ENCODE data around the gene FCAMR. TPM values are rescaled to one million over a fixed set of nuclear protein-coding genes. Genes with fewer than 3 reads are reported as not detected.

FCAMR gene
- total and polyA plus RNA-seq, 2 donors (not counting 3 experiments of a cell fraction or from before 2014, with no cell fraction given), result not detected

DNA sequence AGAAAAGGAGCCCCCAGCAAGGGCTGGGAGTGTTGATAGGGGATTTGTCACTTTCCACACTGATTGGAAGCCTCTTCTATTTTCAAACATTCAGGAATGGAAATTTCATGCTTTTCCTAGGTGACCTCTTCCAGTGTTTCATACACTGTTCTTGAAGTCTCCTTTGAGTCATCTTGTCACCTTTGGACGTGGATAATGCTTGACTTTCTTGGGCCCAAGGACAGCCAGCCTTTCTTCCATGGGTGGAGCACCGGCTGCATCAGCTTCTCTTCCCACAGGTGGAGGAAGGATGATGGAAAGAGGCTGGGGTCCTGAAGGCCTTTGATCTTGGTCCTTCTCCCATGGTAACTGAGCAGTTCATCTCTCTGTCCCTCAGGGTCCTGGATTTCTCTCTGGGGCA lies 12.1 kb downstream of the FCAMR start:
- Histone ChIP-seq H3K4me3 (replicated peaks in 1 of 3; ENCODE audit: insufficient read depth in 1 of 3, low read depth in 1 of 3, low read length in 3 of 3) (no peak overlapping the region), H3K79me2 (ENCODE audit: control insufficient read depth, insufficient read depth, low read length) (no peaks in the 10 kb centered on the region), H4K20me1 (replicated peaks; ENCODE audit: control insufficient read depth, extremely low read depth, insufficient read depth, low read length) (no peaks in the 10 kb centered on the region), H3K9me3 (replicated peaks; ENCODE audit: control insufficient read depth, insufficient read depth, low read length) (no peaks in the 10 kb centered on the region), H3K27me3 (ENCODE audit: control insufficient read depth in 2 of 2, insufficient read depth in 2 of 2, low read length in 2 of 2) (peaks cover 2 to 3% of the 10 kb centered on the region in 2 experiments), H3K9me1 (replicated peaks; ENCODE audit: control insufficient read depth, extremely low read depth, insufficient read depth, low read length) (no peaks in the 10 kb centered on the region), H2AFZ (ENCODE audit: low read depth, low read length) (no peak overlapping the region), H3K4me1 (ENCODE audit: control insufficient read depth, extremely low read depth, insufficient read depth, low read length) (no peaks in the 10 kb centered on the region), H3K27ac (ENCODE audit: insufficient read depth, low read depth, low read length) (no peak overlapping the region), H3K36me3 (ENCODE audit: control insufficient read depth in 2 of 2, extremely low read depth in 1 of 2, insufficient read depth in 2 of 2, low read length in 2 of 2) (no peaks in the 10 kb centered on the region), H3K9ac (replicated peaks; ENCODE audit: extremely low read depth, insufficient read depth, low read length) (no peak overlapping the region), H3K4me2 (ENCODE audit: insufficient read depth, low read length) (no peak overlapping the region)
- ChIA-PET POLR2A (no interaction called here), CTCF (interaction anchor here (1.1 kb wide), 2 partner anchors 45 to 47 kb away, joined by 3 read pairs; no protein-coding TSS in a partner anchor)
- no TSS peak for BruUV-seq (replicated peaks)
- no peak for FAIRE-seq
- dilution Hi-C loops (cut with MboI; ENCODE audit: extremely low pct_ligation_motif_present, low sequenced_read_pairs) (no loop called here), intact Hi-C loops (cut with micrococcal nuclease) (no loop called here)
- TF ChIP-seq JUN (IDR thresholded peaks at IDR 0.05; ENCODE audit: borderline replicate concordance, insufficient read depth, insufficient read length, low read depth) (no peak), MYC (IDR thresholded peaks at IDR 0.05; ENCODE audit: low read depth, low read length) (no peak), POLR2A (IDR thresholded peaks at IDR 0.05; ENCODE audit: low read depth, low read length) (no peak), POLR2AphosphoS5 (IDR thresholded peaks at IDR 0.05; ENCODE audit: insufficient read depth, low read depth, low read length) (no peak), GATA2 (IDR thresholded peaks at IDR 0.05; ENCODE audit: insufficient read depth, insufficient read length, low read depth, low read length) (no peak), FOS (IDR thresholded peaks at IDR 0.05; ENCODE audit: borderline replicate concordance, insufficient read depth, low read length) (no peak), EZH2 (IDR thresholded peaks at IDR 0.05; ENCODE audit: borderline replicate concordance, low read depth, low read length, severe bottlenecking) (no peak)
- TF ChIP-seq, protein P1, sequence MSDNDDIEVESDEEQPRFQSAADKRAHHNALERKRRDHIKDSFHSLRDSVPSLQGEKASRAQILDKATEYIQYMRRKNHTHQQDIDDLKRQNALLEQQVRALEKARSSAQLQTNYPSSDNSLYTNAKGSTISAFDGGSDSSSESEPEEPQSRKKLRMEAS (IDR thresholded peaks at IDR 0.05; ENCODE audit: insufficient read depth, insufficient read length), result no peak
- TF ChIP-seq, protein P2, sequence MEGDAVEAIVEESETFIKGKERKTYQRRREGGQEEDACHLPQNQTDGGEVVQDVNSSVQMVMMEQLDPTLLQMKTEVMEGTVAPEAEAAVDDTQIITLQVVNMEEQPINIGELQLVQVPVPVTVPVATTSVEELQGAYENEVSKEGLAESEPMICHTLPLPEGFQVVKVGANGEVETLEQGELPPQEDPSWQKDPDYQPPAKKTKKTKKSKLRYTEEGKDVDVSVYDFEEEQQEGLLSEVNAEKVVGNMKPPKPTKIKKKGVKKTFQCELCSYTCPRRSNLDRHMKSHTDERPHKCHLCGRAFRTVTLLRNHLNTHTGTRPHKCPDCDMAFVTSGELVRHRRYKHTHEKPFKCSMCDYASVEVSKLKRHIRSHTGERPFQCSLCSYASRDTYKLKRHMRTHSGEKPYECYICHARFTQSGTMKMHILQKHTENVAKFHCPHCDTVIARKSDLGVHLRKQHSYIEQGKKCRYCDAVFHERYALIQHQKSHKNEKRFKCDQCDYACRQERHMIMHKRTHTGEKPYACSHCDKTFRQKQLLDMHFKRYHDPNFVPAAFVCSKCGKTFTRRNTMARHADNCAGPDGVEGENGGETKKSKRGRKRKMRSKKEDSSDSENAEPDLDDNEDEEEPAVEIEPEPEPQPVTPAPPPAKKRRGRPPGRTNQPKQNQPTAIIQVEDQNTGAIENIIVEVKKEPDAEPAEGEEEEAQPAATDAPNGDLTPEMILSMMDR (IDR thresholded peaks at IDR 0.05; ENCODE audit: extremely low read depth in 1 of 2, insufficient read depth in 1 of 2, low read depth in 1 of 2, low read length in 2 of 2), result no peak
- DNase-seq (ENCODE audit: low read depth, low spot score), result no peak

Measured in endothelial cell of umbilical vein (primary cell).